Activated CD8-positive, alpha-beta memory T cell treated with anti-CD3 and anti-CD28 coated beads, Interleukin-2, amount 10 ng/mL, durations not matched to agents 7 days and 5 days (primary cell): ENCODE data around the gene CFAP100. TPM values are rescaled to one million over a fixed set of nuclear protein-coding genes. Genes with fewer than 3 reads are reported as not detected.

Source experiments
- ATAC-seq: fragments of 150-1000 bp; cut with Tn5 transposase; one replicate; pipeline ENCODE4 v1.10.0; 2021; ENCODE audit warnings: moderate library complexity
- CTCF ChIA-PET: fragments of 350-600 bp; sonication (Branson Sonifier 250); formaldehyde crosslinking; loops from one replicate; lab custom pipeline; 2021; ENCODE audit warnings: antibody characterized with exemption; lab: Charles Lee
- DNase-seq: peaks from one replicate; pipeline ENCODE4 v3.0.0-alpha.2; 2020
- H3K27ac Mint-ChIP-seq: one replicate; pipeline ENCODE4 v1.8.0; 2021; ENCODE audit warnings: mild to moderate bottlenecking, mixed read lengths
- H3K27me3 Mint-ChIP-seq: one replicate; pipeline ENCODE4 v1.8.0; 2021; ENCODE audit warnings: mixed read lengths
- H3K36me3 Mint-ChIP-seq: one replicate; pipeline ENCODE4 v1.8.0; 2021; ENCODE audit warnings: mild to moderate bottlenecking, mixed read lengths
- H3K4me1 Mint-ChIP-seq: one replicate; pipeline ENCODE4 v1.8.0; 2021; ENCODE audit warnings: mixed read lengths
- H3K4me3 Mint-ChIP-seq: one replicate; pipeline ENCODE4 v1.8.0; 2021; ENCODE audit warnings: mild to moderate bottlenecking, moderate library complexity, mixed read lengths
- H3K9me3 Mint-ChIP-seq: one replicate; pipeline ENCODE4 v1.8.0; 2022; ENCODE audit warnings: low read depth, mixed read lengths
- total RNA-seq, 2 experiments: library from RNA; stranded (reverse); gene quantifications; one replicate each; pipeline ENCODE4 v1.2.3, GENCODE V29; 2021

Gene CFAP100
- total RNA-seq, 2 experiments from 2014 or later, result not detected

- no peak overlapping the region for H3K4me3 Mint-ChIP-seq
- ATAC-seq, result no peak
Measured at GRCh38 chr3:126469479-126469878, 74.8 kb downstream of the CFAP100 start.

GRCh38 chr3:126472277-126473006 lies 77.7 kb downstream of the CFAP100 start:
- no peak for DNase-seq
- peaks cover 35% of the 10 kb centered on the region for H3K36me3 Mint-ChIP-seq

More at GRCh38 chr3:126469479-126469878, 74.8 kb downstream of the CFAP100 start:
- Mint-ChIP-seq H3K27me3 (no peaks in the 10 kb centered on the region), H3K27ac (peak overlapping the region; percentile 26), H3K9me3 (no peaks in the 10 kb centered on the region), H3K36me3 (peaks cover 49% of the 10 kb centered on the region), H3K4me1 (peaks cover 47% of the 10 kb centered on the region)
- DNase-seq, result no peak
- CTCF ChIA-PET, result no interaction called here

GRCh38 chr3:126473292-126474168 lies 78.8 kb downstream of the CFAP100 start:
- ATAC-seq, result no peak
- Mint-ChIP-seq H3K4me1 (peaks cover 44% of the 10 kb centered on the region), H3K27me3 (no peaks in the 10 kb centered on the region), H3K36me3 (peaks cover 29% of the 10 kb centered on the region), H3K4me3 (peak overlapping the region; percentile 82), H3K27ac (no peak overlapping the region), H3K9me3 (no peaks in the 10 kb centered on the region)
- DNase-seq, result no peak
- CTCF ChIA-PET, result no interaction called here

More at GRCh38 chr3:126472277-126473006, 77.7 kb downstream of the CFAP100 start:
- Mint-ChIP-seq H3K4me3 (peak overlapping the region; percentile 82), H3K9me3 (no peaks in the 10 kb centered on the region), H3K27me3 (no peaks in the 10 kb centered on the region), H3K4me1 (peaks cover 49% of the 10 kb centered on the region), H3K27ac (no peak overlapping the region)
- ATAC-seq, result no peak
- CTCF ChIA-PET, result no interaction called here

- Mint-ChIP-seq H3K9me3 (no peaks in the 10 kb centered on the region), H3K27ac (peak overlapping the region; percentile 80), H3K4me1 (peaks cover 42% of the 10 kb centered on the region), H3K36me3 (peaks cover 22% of the 10 kb centered on the region), H3K27me3 (no peaks in the 10 kb centered on the region), H3K4me3 (peak overlapping the region; percentile 82)
- ATAC-seq (peak; percentile 1), DNase-seq (peak; percentile 55)
- CTCF ChIA-PET, result no interaction called here
Measured at GRCh38 chr3:126474498-126475412, 80.0 kb downstream of the CFAP100 start.

- Mint-ChIP-seq H3K36me3 (peaks cover 17% of the 10 kb centered on the region), H3K27me3 (no peaks in the 10 kb centered on the region), H3K9me3 (no peaks in the 10 kb centered on the region), H3K4me1 (peaks cover 39% of the 10 kb centered on the region), H3K27ac (peak within 1 kb of the TSS; percentile 80), H3K4me3 (peak within 1 kb of the TSS; percentile 82)
- ATAC-seq (peak; percentile 91), DNase-seq (peak; percentile 94)
- CTCF ChIA-PET, result interaction anchor here (0.7 to 1.5 kb wide), 3 partner anchors 18 to 47 kb away, joined by 3 to 4 read pairs (median 3); no protein-coding TSS in a partner anchor
Measured at GRCh38 chr3:126475413-126476114, 80.9 kb downstream of the CFAP100 start, which contains the start of gene ZXDC. TSS of gene ZXDC (minus strand) at chr3:126475891. CDS start at chr3:126475865, 26 bp downstream.

- peak overlapping the region; percentile 71 for H3K27ac Mint-ChIP-seq
- DNase-seq, result peak; percentile 62
- CTCF ChIA-PET, result interaction anchor here (0.7 to 1.5 kb wide), 3 partner anchors 17 to 46 kb away, joined by 3 to 4 read pairs (median 3); no protein-coding TSS in a partner anchor
- peak; percentile 31 for ATAC-seq
- peak overlapping the region; percentile 73 for H3K4me3 Mint-ChIP-seq
- H3K27me3 Mint-ChIP-seq, result no peaks in the 10 kb centered on the region
- H3K36me3 Mint-ChIP-seq, result peaks cover 10% of the 10 kb centered on the region
- H3K4me1 Mint-ChIP-seq, result peaks cover 32% of the 10 kb centered on the region
- H3K9me3 Mint-ChIP-seq, result no peaks in the 10 kb centered on the region
Measured at GRCh38 chr3:126476166-126477060, 81.7 kb downstream of the CFAP100 start.

- H3K36me3 Mint-ChIP-seq, result peaks cover 10% of the 10 kb centered on the region
- ATAC-seq, result no peak
- H3K27ac Mint-ChIP-seq, result no peak overlapping the region
- H3K27me3 Mint-ChIP-seq, result no peaks in the 10 kb centered on the region
- H3K4me3 Mint-ChIP-seq, result peak overlapping the region; percentile 59
- no peak for DNase-seq
- CTCF ChIA-PET, result interaction anchor here (1.5 kb wide), 1 partner anchor 45 kb away, joined by 4 read pairs; no protein-coding TSS in a partner anchor
- H3K9me3 Mint-ChIP-seq, result no peaks in the 10 kb centered on the region
- H3K4me1 Mint-ChIP-seq, result peaks cover 32% of the 10 kb centered on the region
Measured at GRCh38 chr3:126477061-126477380, 82.3 kb downstream of the CFAP100 start.

- ATAC-seq (no peak), DNase-seq (no peak)
- CTCF ChIA-PET, result no interaction called here
- no peaks in the 10 kb centered on the region for H3K27me3 Mint-ChIP-seq
- H3K4me1 Mint-ChIP-seq, result peaks cover 14% of the 10 kb centered on the region
- no peaks in the 10 kb centered on the region for H3K9me3 Mint-ChIP-seq
- H3K4me3 Mint-ChIP-seq, result no peak overlapping the region
- peaks cover under 1% of the 10 kb centered on the region for H3K36me3 Mint-ChIP-seq
- H3K27ac Mint-ChIP-seq, result no peak overlapping the region
Measured at GRCh38 chr3:126478581-126479310, 84.0 kb downstream of the CFAP100 start.

- H3K27ac Mint-ChIP-seq, result no peak overlapping the region
- no peaks in the 10 kb centered on the region for H3K9me3 Mint-ChIP-seq
- H3K27me3 Mint-ChIP-seq, result no peaks in the 10 kb centered on the region
- CTCF ChIA-PET, result no interaction called here
- ATAC-seq (no peak), DNase-seq (no peak)
- H3K4me1 Mint-ChIP-seq, result peaks cover 5% of the 10 kb centered on the region
- no peak overlapping the region for H3K4me3 Mint-ChIP-seq
- H3K36me3 Mint-ChIP-seq, result no peaks in the 10 kb centered on the region
Measured at GRCh38 chr3:126479642-126480041, 84.9 kb downstream of the CFAP100 start.

- no peaks in the 10 kb centered on the region for H3K9me3 Mint-ChIP-seq
- no peaks in the 10 kb centered on the region for H3K27me3 Mint-ChIP-seq
- H3K36me3 Mint-ChIP-seq, result no peaks in the 10 kb centered on the region
- H3K27ac Mint-ChIP-seq, result no peak overlapping the region
- ATAC-seq, result no peak
- DNase-seq, result no peak
- peaks cover 5% of the 10 kb centered on the region for H3K4me1 Mint-ChIP-seq
- CTCF ChIA-PET, result no interaction called here
- H3K4me3 Mint-ChIP-seq, result no peak overlapping the region
Measured at GRCh38 chr3:126480206-126480605, 85.5 kb downstream of the CFAP100 start.

GRCh38 chr3:126480861-126481260 lies 86.2 kb downstream of the CFAP100 start:
- DNase-seq (no peak), ATAC-seq (no peak)
- no peak overlapping the region for H3K27ac Mint-ChIP-seq
- no peaks in the 10 kb centered on the region for H3K9me3 Mint-ChIP-seq
- H3K36me3 Mint-ChIP-seq, result no peaks in the 10 kb centered on the region
- H3K4me3 Mint-ChIP-seq, result no peak overlapping the region
- peaks cover 5% of the 10 kb centered on the region for H3K4me1 Mint-ChIP-seq
- CTCF ChIA-PET, result no interaction called here
- H3K27me3 Mint-ChIP-seq, result no peaks in the 10 kb centered on the region
